ENCODE results near the gene BNIPL.

- TF ChIP-seq POLR2A (IDR thresholded peaks at IDR 0.05) = no peak
- TF ChIP-seq CTCF (IDR thresholded peaks at IDR 0.05) = no peak
Observed at GRCh38 chr1:151005729-151006319, 30.6 kb upstream of the BNIPL start.

Measured in adrenal gland (tissue), 5 donors.